ENCODE results near the gene MAEA.
A peak's percentile ranks its signal among the peaks of the same experiment; 100 is the strongest.
"Not testable (repeated sequence)": the region's sequence is repeated elsewhere in the genome, so short reads cannot be mapped to it uniquely, and the experiment has no call there.

MAEA gene

GRCh38 chr4:1335193-1335883 lies 45.6 kb downstream of the MAEA start:
- not testable (repeated sequence) for DNase-seq (ENCODE audit: low read depth)

GRCh38 chr4:1336088-1336491 lies 46.4 kb downstream of the MAEA start:
- DNase-seq (ENCODE audit: low read depth): no peak

- DNase-seq (ENCODE audit: low read depth): no peak
These were observed 47.7 kb downstream of the MAEA start for GRCh38 chr4:1337376-1337831.

- DNase-seq (ENCODE audit: low read depth): no peak
These were observed 48.5 kb downstream of the MAEA start for GRCh38 chr4:1337951-1338751.

GRCh38 chr4:1338752-1339414 lies 49.2 kb downstream of the MAEA start:
- DNase-seq (ENCODE audit: low read depth): no peak

- no peak for DNase-seq (ENCODE audit: low read depth)
These were observed 49.8 kb downstream of the MAEA start for GRCh38 chr4:1339489-1339888.

- DNase-seq (ENCODE audit: low read depth): no peak
These were observed 50.6 kb downstream of the MAEA start for GRCh38 chr4:1340181-1340747.

- no peak for DNase-seq (ENCODE audit: low read depth)
These were observed 51.2 kb downstream of the MAEA start for GRCh38 chr4:1340861-1341260.

- DNase-seq (ENCODE audit: low read depth): no peak
These were observed 52.3 kb downstream of the MAEA start for GRCh38 chr4:1342003-1342402.

GRCh38 chr4:1344696-1345095 lies 55.0 kb downstream of the MAEA start:
- no peak for DNase-seq (ENCODE audit: low read depth)

GRCh38 chr4:1345903-1346780 lies 56.5 kb downstream of the MAEA start:
- no peak for DNase-seq (ENCODE audit: low read depth)

GRCh38 chr4:1346781-1347409 lies 57.2 kb downstream of the MAEA start, which contains the start of gene UVSSA:
UVSSA (plus strand) TSS chr4:1347208; CDS start chr4:1348092, 884 bp downstream.
- peak; percentile 99 for DNase-seq (ENCODE audit: low read depth)

- DNase-seq (ENCODE audit: low read depth): peak; percentile 68
These were observed 57.7 kb downstream of the MAEA start for GRCh38 chr4:1347410-1347864.

- no peak for DNase-seq (ENCODE audit: low read depth)
These were observed 58.4 kb downstream of the MAEA start for GRCh38 chr4:1348014-1348513.

- no peak for DNase-seq (ENCODE audit: low read depth)
These were observed 59.1 kb downstream of the MAEA start for GRCh38 chr4:1348746-1349145.

- no peak for DNase-seq (ENCODE audit: low read depth)
These were observed 59.9 kb downstream of the MAEA start for GRCh38 chr4:1349359-1350168.

GRCh38 chr4:1350169-1350520 lies 60.5 kb downstream of the MAEA start:
- no peak for DNase-seq (ENCODE audit: low read depth)

- no peak for DNase-seq (ENCODE audit: low read depth)
These were observed 62.3 kb downstream of the MAEA start for GRCh38 chr4:1351854-1352566.

GRCh38 chr4:1352567-1352900 lies 62.8 kb downstream of the MAEA start:
- no peak for DNase-seq (ENCODE audit: low read depth)

All from GM04504 (cell line).